GM19239 (cell line): Measurements from ENCODE around the gene TEAD1.

Source experiments
- DNase-seq: peaks from one replicate; pipeline ENCODE4 v3.0.0; 2011; ENCODE audit warnings: low spot score; ENCODE audit not compliant: insufficient read length
- FAIRE-seq: peaks from 2 replicates; lab custom pipeline; 2011; peaks lifted over from hg19 to GRCh38; lab: Jason Lieb, UNC

TEAD1 gene

DNA sequence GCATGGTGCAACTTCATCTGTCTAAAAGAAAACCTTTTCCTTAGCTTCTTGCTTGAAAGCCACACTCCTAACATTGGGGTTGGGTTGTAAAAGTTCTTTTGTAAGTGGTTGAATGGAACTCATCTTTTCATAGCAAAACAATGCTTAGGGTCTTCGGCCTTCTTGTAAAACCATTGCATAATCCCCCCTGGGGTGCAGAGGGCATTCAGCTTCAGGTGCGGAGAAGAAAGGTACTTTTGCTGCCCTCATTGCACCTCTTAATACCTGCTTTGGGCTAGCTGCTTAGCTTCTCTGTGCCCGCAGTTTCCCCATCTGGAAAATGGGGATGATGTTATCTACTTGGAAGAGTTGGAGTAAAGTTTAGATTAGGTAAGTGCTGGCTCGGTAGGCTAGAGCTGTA lies 10.1 kb downstream of the TEAD1 start:
- FAIRE-seq (no peak), DNase-seq (no peak)

- no peak for FAIRE-seq
- no peak for DNase-seq
Measured at GRCh38 chr11:12684816-12685215, 10.6 kb downstream of the TEAD1 start.

- FAIRE-seq = no peak
Measured at GRCh38 chr11:12685229-12685628, 11.0 kb downstream of the TEAD1 start.

GRCh38 chr11:12686246-12687060 lies 12.2 kb downstream of the TEAD1 start:
- FAIRE-seq = no peak

More at GRCh38 chr11:12685229-12685628, 11.0 kb downstream of the TEAD1 start:
- DNase-seq = no peak

GRCh38 chr11:12687216-12687623 lies 13.0 kb downstream of the TEAD1 start:
- no peak for DNase-seq

More at GRCh38 chr11:12686246-12687060, 12.2 kb downstream of the TEAD1 start:
- no peak for DNase-seq

DNA sequence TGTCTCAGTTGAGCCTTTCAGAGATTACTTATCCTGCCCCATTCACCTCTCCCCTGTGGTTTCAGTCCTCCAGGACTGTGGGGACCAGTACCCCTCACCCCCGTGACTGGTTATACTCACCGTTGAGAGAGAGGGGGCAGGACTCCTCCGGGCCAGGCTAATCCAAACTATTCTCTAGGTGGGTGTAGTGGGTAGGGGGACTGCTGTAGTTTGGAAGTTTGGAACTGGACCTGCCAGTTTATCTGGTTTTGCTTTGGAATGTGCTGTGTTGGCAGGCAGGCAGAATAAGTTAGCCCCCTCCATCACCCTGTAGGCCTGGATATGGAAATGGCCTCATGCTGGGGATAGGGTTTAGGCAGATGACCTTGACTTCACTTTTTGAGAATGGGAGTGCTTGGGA lies 13.5 kb downstream of the TEAD1 start:
- FAIRE-seq (no peak), DNase-seq (no peak)

More at GRCh38 chr11:12687216-12687623, 13.0 kb downstream of the TEAD1 start:
- no peak for FAIRE-seq

DNA sequence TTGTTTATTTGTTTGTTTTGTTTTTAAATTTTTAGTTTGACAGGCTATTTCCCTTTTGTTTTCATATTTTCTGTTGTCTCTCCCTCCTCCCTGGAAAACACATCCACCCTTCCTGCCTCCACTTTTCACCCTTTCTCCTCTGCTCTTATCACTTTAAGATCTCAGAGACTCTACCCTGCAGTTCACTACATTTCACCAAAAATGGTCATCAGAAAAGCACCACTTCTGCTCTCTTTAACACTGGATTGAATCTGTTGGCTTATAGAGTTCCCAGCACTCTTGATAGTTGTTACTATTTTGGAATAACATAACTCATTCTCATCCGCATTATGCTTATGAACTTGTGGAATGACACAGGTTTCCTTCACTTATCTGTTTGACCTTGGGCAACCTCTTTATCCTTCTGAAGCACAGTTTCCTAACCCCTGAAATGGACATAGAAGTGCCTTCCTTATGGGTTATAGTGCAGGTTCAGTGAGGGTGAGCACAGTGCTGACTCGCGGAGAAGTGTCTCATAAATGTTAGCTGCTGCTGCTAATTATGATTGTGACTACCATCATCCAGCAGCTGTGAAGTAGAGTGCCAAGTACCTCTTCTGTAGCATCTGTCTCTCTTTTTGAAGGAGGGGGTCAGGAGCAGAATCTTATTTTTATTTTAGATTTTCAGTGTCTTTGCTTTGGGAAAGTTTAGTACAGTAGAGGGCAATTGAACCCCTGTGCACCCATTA lies 15.0 kb downstream of the TEAD1 start:
- no peak for DNase-seq
- no peak for FAIRE-seq

DNA sequence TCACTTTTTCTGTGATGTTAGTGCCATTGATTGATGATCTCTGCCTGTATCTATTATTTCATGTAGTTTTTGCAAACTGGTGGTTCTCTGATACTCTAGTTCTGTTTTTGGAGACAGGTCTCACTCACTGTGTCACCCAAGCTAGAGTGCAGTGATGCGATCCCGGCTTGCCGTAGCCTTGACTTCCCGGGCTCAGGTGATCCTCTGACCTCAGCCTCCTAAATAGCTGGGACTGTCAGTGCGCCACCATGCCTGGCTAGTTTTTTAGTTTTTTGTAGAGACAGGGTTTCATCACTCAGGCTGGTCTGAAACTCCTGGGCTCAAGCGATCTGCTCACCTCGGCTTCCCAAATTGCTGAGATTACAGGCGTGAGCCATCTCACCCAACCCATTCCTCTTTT lies 16.4 kb downstream of the TEAD1 start:
- DNase-seq (no peak), FAIRE-seq (no peak)

- DNase-seq = no peak
- FAIRE-seq = no peak
Measured at GRCh38 chr11:12691473-12691872, 17.3 kb downstream of the TEAD1 start.

DNA sequence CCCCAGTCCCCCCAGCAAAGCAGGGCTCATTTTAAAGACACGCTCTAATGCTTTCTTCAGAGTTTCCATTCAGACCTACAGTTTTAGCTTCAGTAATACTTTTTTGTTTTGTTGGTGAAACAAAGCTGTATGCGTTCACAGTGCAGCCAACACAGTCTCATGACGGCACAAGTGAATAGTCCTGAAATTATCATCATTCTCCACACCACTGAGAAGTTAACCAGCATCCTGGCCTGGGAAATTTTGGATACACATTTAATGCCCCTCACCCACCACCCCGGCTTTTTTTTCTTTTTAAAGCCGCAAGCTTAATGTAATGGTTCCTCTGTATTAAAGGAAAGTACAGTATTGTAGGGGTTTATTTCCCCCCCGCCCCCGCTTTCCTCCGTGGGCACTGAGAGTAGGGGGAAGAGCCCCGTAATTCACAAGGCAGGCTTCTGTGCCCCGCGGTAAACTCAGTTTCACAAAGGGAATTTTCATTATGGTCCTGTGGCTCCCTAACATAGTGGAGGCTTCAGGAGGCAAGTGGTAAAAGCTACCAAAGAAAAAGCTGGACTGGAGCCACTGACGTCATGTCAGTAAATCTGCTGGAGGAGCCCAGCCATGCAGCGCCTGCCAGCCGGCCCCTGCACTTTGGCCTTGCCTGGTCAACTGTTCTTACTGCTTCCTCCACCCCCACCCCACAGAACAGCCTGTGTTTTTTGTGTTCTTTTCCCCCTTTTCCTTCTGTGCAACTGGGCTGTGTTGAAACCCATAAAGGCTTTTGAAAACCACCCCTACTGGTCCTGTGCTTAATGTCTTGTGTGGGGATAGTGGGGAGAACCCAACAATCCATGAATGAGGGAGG lies 18.2 kb downstream of the TEAD1 start:
- DNase-seq (no peak), FAIRE-seq (no peak)

- FAIRE-seq (no peak), DNase-seq (no peak)
Measured at GRCh38 chr11:12693094-12693478, 18.9 kb downstream of the TEAD1 start.

GRCh38 chr11:12693479-12694182 lies 19.4 kb downstream of the TEAD1 start:
- no peak for DNase-seq
- no peak for FAIRE-seq

DNA sequence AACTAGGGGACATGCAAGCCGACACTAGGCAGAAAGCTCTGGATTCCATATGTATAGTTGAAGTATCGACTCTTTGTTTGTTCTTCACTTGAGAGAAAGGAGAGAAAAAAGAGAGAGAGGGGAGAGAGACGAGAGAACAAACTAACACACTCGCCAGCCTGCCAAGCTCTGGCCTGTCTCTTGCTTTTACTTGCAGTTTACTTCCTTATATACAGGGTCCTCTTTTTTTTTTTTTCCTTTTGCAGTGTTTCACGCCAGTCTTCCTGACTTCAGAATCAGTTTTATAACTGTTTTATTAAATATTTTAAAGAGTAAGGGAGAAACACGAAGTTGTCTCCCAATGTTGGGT lies 19.9 kb downstream of the TEAD1 start:
- DNase-seq = no peak

GRCh38 chr11:12695221-12695794 lies 21.1 kb downstream of the TEAD1 start:
- DNase-seq = no peak
- FAIRE-seq = no peak

More for the DNA sequence above, 19.9 kb downstream of the TEAD1 start:
- FAIRE-seq = no peak

DNA sequence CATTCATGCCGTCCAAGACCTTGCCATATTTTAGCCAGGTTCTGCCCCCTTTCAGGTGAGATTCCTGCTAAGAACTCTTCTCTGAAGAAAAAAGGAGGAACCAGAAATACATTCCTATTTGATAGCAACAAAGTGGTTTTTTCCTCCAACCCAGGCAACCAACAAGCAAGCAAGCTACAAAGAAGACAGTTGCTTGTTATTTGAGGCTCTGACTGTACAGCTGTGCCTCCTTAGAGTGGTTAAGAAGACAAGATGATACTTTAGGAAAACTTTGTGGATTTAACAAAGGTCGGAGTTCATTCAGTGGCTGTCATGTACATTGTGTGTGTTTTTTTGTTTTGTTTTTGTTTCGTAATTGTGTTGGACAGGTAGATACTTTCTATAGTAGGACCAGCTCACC lies 21.7 kb downstream of the TEAD1 start:
- DNase-seq = no peak
- FAIRE-seq = no peak

DNA sequence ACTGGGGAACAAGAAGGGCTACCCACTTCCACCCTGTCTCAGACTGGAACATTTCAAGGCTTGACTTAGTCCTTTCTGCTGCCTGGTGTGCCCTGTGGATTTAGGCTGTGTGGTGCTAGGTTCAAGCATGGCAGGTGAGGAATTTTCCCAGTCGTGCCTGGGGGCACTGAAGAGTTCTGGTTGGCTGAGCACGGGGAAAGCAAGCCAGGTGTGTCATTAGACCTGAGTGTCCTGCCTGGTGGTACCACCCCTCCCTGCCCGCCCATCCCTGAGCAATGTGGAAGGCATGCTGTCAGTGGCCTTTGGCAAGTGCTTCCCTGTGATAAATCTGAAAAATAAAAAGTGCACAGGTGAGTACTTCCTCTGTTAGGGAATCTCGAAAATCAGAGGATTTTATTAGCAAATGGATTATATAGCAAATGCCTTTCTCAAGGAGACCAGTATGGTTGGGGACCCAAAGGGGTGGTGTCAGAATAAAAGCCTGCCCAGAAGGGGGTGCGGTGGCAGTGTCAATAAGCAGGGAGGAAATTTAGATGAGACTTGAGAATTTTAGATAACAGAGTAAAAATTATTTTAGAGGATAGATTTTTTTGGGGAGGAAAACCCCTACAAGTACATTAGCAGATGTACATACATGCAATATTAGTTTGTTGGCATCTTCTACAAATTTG lies 22.8 kb downstream of the TEAD1 start:
- FAIRE-seq (no peak), DNase-seq (no peak)

DNA sequence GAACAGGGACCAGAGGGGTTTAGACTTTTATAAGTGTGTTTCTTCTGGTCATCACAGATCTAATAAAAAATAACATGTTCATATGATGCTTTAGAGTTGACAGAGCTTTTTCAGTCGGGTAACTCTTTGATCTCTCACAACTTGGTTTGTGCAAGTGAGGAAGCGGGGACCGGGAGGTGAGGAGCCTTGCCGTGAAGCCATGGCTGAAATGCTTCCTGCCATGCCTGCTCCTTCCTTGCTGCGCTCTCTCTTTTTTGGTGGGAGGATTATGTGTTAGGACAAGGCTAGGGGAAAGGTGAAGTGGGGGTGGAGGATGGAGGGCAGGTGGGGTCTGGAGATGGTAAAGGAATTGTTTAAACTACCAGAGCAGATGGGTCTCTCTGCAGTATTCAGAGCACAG lies 23.8 kb downstream of the TEAD1 start:
- FAIRE-seq (no peak), DNase-seq (no peak)

DNA sequence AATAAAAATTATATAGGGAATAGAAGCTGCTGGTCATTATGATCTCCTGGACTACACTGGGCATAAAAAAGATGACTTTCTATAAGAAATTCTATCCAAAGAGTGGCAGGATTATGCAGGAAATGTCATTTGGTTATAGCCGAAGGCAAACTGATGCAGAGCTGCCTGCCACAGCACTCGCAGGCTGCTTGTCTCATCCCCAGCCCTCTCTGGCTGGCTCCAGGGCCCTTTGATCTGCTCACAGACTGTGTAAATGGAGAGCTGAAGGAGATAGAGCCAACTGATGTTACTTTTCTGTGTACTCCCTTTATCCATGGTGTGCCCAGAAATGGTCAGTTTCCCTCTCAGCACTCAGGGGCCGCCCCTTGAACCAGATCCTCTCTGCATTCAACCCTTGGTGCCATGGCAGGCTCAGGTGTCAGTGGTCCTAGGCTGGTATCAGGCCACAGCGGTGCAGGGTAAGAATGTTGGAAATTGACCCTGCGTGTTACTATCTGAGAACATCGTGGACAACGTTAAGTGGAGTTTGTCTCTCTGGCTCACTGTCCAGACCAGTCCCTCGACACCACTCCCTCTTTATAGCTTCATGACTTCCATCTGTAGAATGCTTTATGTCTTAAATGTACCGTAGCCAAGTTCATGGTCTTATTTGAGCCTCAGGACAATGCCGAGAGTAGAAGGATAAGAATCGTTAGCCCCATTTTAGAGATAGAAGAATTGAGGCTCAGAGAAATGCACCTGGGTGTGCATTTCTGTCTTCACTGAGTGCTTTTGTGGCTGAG lies 27.8 kb downstream of the TEAD1 start:
- FAIRE-seq = no peak

More for the DNA sequence above, 27.8 kb downstream of the TEAD1 start:
- DNase-seq = no peak
